ENCODE results near the gene ACSF2.

The ACSF2 gene

DNA sequence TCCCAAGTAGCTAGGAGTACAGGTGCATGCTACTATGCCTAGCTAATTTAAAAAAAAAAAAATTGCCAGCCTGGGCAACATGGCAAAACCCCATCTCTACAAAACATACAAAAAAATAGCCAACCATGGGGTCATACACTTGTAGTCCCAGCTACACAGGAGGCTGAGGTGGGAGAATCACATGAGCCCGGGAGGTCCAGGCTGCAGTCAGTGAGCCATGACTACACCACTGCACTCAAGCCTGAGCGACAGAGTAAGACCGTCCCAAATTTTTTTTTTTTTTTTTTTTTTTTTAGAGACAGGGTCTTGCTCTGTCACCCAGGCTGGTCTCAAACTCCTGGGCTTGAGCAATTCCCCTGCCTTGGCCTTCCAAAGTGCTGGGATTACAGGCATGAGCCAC, 27.9 kb downstream of the ACSF2 start:
- DNase-seq (ENCODE audit: low spot score) = no peak
- no peak for TF ChIP-seq CTCF (IDR thresholded peaks at IDR 0.05)
- H3K27ac ChIP-seq = no peak overlapping the region
- no peak overlapping the region for H3K4me3 ChIP-seq

DNA sequence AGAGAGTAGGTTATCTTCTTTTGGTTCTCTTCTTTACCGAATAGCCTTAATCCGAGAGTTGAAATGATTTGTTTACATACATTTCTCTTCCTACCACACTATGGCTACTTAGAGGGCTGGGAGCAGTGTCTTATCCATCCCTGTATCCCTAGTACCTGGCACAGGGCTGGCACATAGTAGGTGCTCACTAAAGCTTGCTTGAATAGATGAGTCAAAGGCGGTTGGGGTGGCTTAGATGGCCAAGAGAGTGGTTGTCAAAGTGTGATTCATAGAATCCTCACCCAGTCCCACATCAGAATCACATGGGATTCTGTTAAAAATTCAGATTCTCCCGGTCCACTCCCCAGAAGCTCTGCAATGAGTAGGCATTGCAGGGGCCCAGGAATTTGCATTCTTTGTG, 31.6 kb downstream of the ACSF2 start:
- H3K27ac ChIP-seq = no peak overlapping the region
- no peak overlapping the region for H3K4me3 ChIP-seq
- no peak for TF ChIP-seq CTCF (IDR thresholded peaks at IDR 0.05)
- no peak for DNase-seq (ENCODE audit: low spot score)

GRCh38 chr17:50458270-50458669, 32.3 kb downstream of the ACSF2 start:
- TF ChIP-seq CTCF (IDR thresholded peaks at IDR 0.05) = no peak
- no peak overlapping the region for H3K27ac ChIP-seq
- no peak overlapping the region for H3K4me3 ChIP-seq
- DNase-seq (ENCODE audit: low spot score) = no peak

GRCh38 chr17:50458701-50459676, 33.0 kb downstream of the ACSF2 start:
- no peak for TF ChIP-seq CTCF (IDR thresholded peaks at IDR 0.05)
- no peak overlapping the region for H3K4me3 ChIP-seq
- no peak overlapping the region for H3K27ac ChIP-seq
- no peak for DNase-seq (ENCODE audit: low spot score)

DNA sequence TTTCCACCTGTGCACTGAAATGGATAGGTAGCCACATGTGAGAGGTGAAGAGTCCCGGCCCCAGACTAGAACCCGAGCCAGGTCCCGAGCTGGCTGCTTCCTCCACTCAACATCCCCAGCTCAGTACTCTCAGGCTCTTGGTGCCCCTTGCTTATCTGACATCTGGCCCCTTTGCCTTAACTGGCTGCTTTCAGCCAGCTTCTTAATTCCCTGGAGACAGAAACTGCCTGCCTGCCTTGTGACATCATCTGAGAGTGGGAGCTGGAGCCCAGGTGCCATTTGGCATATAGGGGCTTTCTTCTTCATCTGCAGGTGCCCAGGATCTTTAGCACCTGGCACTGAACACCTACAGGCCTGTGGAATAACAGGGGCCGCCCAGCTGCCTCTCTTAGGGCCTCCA, 33.7 kb downstream of the ACSF2 start:
- H3K4me3 ChIP-seq = no peak overlapping the region
- no peak for TF ChIP-seq CTCF (IDR thresholded peaks at IDR 0.05)
- DNase-seq (ENCODE audit: low spot score) = no peak
- no peak overlapping the region for H3K27ac ChIP-seq

GRCh38 chr17:50460831-50461526, 35.0 kb downstream of the ACSF2 start:
- Histone ChIP-seq H3K27ac (no peak overlapping the region), H3K4me3 (no peak overlapping the region)
- TF ChIP-seq CTCF (IDR thresholded peaks at IDR 0.05) = no peak
- DNase-seq (ENCODE audit: low spot score) = no peak

Measured in coronary artery (tissue), 2 donors.